ENCODE results near the gene AP2A2.

- TF ChIP-seq CTCF (IDR thresholded peaks at IDR 0.05; ENCODE audit: insufficient read depth, low read depth, low read length) (no peak), EZH2 (IDR thresholded peaks at IDR 0.05; ENCODE audit: insufficient read depth, low read length) (no peak)
These were observed 135.4 kb downstream of the AP2A2 start for GRCh38 chr11:1060852-1061616.
